ENCODE data around the gene HPSE2.

Gene HPSE2

DNA sequence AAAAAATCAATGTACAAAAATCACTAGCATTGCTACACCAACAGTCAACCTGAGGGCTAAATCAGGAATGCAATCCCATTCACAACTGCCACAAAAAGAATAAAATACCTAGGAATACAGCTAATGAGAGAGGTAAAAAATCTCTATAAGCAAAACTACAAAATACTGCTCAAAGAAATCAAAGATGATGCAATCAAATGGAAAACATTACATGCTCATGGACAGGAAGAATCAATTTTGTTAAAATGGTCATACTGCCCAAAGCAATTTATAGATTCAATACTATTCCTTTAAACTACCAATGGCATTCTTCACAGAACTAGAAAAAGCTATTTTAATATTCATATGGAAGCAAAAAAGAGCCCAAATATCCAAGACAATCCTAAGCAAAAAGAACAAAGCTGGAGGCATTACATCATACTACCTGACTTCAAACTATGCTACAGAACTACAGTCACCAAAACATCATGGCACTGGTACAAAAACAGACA is 116.3 kb downstream of the HPSE2 start:
- Histone ChIP-seq H3K27me3 (replicated peaks) (no peaks in the 10 kb centered on the region), H3K27ac (no peak overlapping the region), H3K36me3 (replicated peaks) (no peaks in the 10 kb centered on the region), H3K4me3 (ENCODE audit: low read depth, low read length) (no peak overlapping the region)
- TF ChIP-seq, protein P1, sequence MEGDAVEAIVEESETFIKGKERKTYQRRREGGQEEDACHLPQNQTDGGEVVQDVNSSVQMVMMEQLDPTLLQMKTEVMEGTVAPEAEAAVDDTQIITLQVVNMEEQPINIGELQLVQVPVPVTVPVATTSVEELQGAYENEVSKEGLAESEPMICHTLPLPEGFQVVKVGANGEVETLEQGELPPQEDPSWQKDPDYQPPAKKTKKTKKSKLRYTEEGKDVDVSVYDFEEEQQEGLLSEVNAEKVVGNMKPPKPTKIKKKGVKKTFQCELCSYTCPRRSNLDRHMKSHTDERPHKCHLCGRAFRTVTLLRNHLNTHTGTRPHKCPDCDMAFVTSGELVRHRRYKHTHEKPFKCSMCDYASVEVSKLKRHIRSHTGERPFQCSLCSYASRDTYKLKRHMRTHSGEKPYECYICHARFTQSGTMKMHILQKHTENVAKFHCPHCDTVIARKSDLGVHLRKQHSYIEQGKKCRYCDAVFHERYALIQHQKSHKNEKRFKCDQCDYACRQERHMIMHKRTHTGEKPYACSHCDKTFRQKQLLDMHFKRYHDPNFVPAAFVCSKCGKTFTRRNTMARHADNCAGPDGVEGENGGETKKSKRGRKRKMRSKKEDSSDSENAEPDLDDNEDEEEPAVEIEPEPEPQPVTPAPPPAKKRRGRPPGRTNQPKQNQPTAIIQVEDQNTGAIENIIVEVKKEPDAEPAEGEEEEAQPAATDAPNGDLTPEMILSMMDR (IDR thresholded peaks at IDR 0.05; ENCODE audit: low read depth, low read length, missing control alignments): no peak
- in situ Hi-C loops (cut with HindIII; ENCODE audit: low pct_ligation_motif_present, low sequenced_read_pairs): no loop called here
- DNase-seq: no peak

DNA sequence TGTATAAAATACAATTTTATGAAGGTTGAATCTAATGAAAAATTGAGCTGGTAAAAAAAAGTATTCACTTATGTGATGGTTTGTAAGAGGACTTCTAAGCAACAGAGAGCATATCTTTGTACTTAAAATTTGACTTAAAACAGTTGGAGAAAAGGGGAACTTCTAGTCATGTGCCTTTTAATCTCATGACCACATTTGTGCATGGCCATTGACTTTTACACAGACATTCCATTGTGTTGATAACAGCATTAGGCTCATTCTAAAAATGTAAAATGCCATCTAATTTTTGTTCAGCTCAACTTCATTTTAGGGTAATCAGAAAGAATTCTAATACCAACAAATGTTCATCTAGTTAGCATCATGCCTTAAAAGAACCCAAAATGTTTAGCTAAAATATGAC is 119.9 kb downstream of the HPSE2 start:
- Histone ChIP-seq H3K27me3 (replicated peaks) (no peaks in the 10 kb centered on the region), H3K36me3 (replicated peaks) (no peaks in the 10 kb centered on the region), H3K27ac (no peak overlapping the region), H3K4me3 (ENCODE audit: low read depth, low read length) (no peak overlapping the region)
- TF ChIP-seq, protein P1 (IDR thresholded peaks at IDR 0.05; ENCODE audit: low read depth, low read length, missing control alignments): no peak
- in situ Hi-C loops (cut with HindIII; ENCODE audit: low pct_ligation_motif_present, low sequenced_read_pairs): no loop called here
- no peak for DNase-seq

DNA sequence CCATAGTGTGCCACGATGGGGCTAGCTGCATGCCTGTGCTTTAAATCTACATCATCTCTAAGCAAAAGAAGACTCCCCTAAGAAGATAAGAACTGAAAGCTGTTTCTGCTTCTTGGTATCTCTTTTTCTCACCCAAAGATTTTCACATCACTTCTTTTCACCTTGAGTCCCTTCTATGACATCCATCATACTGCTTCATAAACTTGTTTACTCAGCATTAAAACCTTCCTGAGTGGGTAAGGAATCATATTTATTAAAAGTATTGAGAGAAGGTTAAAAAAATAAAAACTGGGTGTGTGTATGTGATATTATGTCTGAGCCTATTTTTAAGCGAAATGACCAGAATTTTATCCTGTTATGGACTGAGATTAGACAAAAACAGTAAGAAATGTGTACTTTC is 150.3 kb downstream of the HPSE2 start:
- DNase-seq: no peak
- Histone ChIP-seq H3K27ac (no peak overlapping the region), H3K36me3 (replicated peaks) (no peaks in the 10 kb centered on the region), H3K4me3 (ENCODE audit: low read depth, low read length) (no peak overlapping the region), H3K27me3 (replicated peaks) (no peaks in the 10 kb centered on the region)
- in situ Hi-C loops (cut with HindIII; ENCODE audit: low pct_ligation_motif_present, low sequenced_read_pairs): no loop called here
- TF ChIP-seq, protein P1 (IDR thresholded peaks at IDR 0.05; ENCODE audit: low read depth, low read length, missing control alignments): no peak

DNA sequence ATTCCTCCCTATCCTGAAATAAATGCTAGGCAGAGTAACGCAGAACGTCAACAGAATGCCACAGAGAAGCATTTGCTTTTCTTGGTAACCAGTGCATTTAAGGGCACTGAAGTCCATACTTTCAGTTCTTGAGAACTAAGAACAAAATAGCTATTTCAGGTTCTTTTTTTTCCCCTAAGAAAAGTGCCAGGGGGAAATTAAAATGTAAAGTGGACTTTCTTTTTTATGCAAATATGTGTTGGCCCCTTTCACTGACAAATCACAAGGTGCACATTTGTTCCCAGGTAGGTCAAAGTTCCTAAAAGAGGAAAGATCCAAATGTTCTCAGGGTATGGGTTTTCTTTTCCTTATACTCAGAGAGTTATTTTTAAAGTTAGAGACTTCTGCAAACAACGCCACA is 151.5 kb downstream of the HPSE2 start:
- TF ChIP-seq, protein P1 (IDR thresholded peaks at IDR 0.05; ENCODE audit: low read depth, low read length, missing control alignments): no peak
- Histone ChIP-seq H3K4me3 (ENCODE audit: low read depth, low read length) (no peak overlapping the region), H3K36me3 (replicated peaks) (no peaks in the 10 kb centered on the region), H3K27ac (no peak overlapping the region), H3K27me3 (replicated peaks) (no peaks in the 10 kb centered on the region)
- DNase-seq: no peak
- in situ Hi-C loops (cut with HindIII; ENCODE audit: low pct_ligation_motif_present, low sequenced_read_pairs): no loop called here

DNA sequence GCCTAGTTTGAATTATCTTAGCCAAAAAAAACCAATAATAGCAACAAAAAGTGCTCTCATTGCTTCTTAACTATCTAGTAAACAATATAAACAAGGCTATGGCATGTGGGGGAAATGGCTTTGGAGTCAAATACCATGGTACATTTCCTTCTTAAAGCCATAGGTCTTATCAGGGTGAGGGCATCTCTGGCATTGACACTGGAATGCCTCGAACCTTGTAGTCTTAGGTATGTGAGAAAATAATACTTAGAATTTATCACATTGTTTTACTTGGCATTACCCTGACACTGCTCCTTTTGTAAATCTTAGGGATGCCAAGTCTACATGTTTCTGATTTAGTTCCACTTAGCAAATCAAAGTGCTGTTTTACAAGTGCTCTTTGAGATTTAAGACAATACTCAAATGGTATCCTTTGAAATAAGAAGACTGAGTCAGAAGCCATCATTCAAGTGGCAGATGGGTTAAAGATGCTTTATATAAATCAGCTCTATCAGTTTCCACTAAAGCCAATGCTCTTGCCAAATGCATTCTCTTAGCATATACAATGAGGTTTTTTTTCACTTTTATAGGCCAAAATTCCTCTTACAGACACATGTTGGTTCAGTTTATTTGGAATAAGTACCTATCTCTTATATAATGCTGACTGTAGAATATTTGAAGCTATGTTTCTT is 155.2 kb downstream of the HPSE2 start:
- H3K36me3 ChIP-seq (replicated peaks): no peaks in the 10 kb centered on the region
- H3K4me3 ChIP-seq (ENCODE audit: low read depth, low read length): no peak overlapping the region
- no peak for DNase-seq
- TF ChIP-seq, protein P1 (IDR thresholded peaks at IDR 0.05; ENCODE audit: low read depth, low read length, missing control alignments): no peak
- H3K27ac ChIP-seq: no peak overlapping the region
- in situ Hi-C loops (cut with HindIII; ENCODE audit: low pct_ligation_motif_present, low sequenced_read_pairs): no loop called here
- no peaks in the 10 kb centered on the region for H3K27me3 ChIP-seq (replicated peaks)

DNA sequence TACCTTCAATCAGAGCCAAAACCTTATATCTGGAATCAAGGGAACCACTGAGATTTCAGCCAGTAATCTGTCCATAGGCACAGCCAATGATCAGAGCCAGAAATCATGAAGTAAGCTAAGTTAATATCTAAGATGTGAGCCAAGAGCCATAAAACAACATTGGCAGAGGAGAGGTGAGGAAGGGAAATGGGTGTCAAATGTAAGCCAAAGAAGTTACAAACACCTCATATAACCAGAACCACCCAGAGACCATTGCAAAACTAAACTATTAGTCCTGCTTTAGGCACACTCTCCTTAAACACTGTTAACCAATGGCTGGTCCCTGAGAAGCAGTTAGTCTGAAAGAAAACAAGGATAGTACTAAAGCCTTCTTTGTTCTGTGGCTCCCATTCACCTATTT is 173.1 kb downstream of the HPSE2 start:
- in situ Hi-C loops (cut with HindIII; ENCODE audit: low pct_ligation_motif_present, low sequenced_read_pairs): no loop called here
- no peak overlapping the region for H3K4me3 ChIP-seq (ENCODE audit: low read depth, low read length)
- TF ChIP-seq, protein P1 (IDR thresholded peaks at IDR 0.05; ENCODE audit: low read depth, low read length, missing control alignments): no peak

More for the DNA sequence above, 173.1 kb downstream of the HPSE2 start:
- DNase-seq: no peak
- Histone ChIP-seq H3K36me3 (replicated peaks) (no peaks in the 10 kb centered on the region), H3K27ac (no peak overlapping the region), H3K27me3 (replicated peaks) (no peaks in the 10 kb centered on the region)
